Retinal pigment epithelial cell (primary cell): Measurements from ENCODE around the gene SEPHS2.
A peak's percentile ranks its signal among the peaks of the same experiment; 100 is the strongest.
"Not testable (repeated sequence)": the region's sequence is repeated elsewhere in the genome, so short reads cannot be mapped to it uniquely, and the experiment has no call there.

Source experiments
- DNase-seq: peaks from one replicate; pipeline ENCODE4 v3.0.0-alpha.2; 2010; ENCODE audit warnings: low read depth
- H3K4me3 ChIP-seq: 2 replicates; pipeline ENCODE4 v1.5.1; 2011; ENCODE audit warnings: mild to moderate bottlenecking, low read length, control low read depth, moderate library complexity
- CTCF ChIP-seq: conservative IDR thresholded peaks from 2 replicates; pipeline ENCODE4 v1.5.1; 2011; ENCODE audit warnings: low read depth, low read length, control low read depth, inconsistent platforms

Gene SEPHS2

GRCh38 chr16:30488764-30489605 lies 43.3 kb upstream of the SEPHS2 start:
- no peak for DNase-seq
- H3K4me3 ChIP-seq = no peak overlapping the region
- no peak for TF ChIP-seq CTCF

GRCh38 chr16:30485818-30486436 lies 40.3 kb upstream of the SEPHS2 start:
- TF ChIP-seq CTCF = no peak

GRCh38 chr16:30484887-30485286 lies 39.2 kb upstream of the SEPHS2 start:
- no peak overlapping the region for H3K4me3 ChIP-seq
- DNase-seq = no peak
- no peak for TF ChIP-seq CTCF

More at GRCh38 chr16:30485818-30486436, 40.3 kb upstream of the SEPHS2 start:
- DNase-seq = no peak
- no peak overlapping the region for H3K4me3 ChIP-seq

- DNase-seq = no peak
- TF ChIP-seq CTCF = peak; percentile 27
- H3K4me3 ChIP-seq = no peak overlapping the region
Observed at GRCh38 chr16:30482366-30482765, 36.7 kb upstream of the SEPHS2 start.

GRCh38 chr16:30481381-30481780 lies 35.7 kb upstream of the SEPHS2 start:
- no peak overlapping the region for H3K4me3 ChIP-seq
- no peak for DNase-seq
- no peak for TF ChIP-seq CTCF

- no peak for DNase-seq
- no peak for TF ChIP-seq CTCF
- H3K4me3 ChIP-seq = no peak overlapping the region
Observed at GRCh38 chr16:30478766-30479478, 33.2 kb upstream of the SEPHS2 start.

- not testable (repeated sequence) for H3K4me3 ChIP-seq, DNase-seq
Observed at GRCh38 chr16:30477773-30478172, 32.1 kb upstream of the SEPHS2 start.
